ENCODE results near the gene TRIM3. TPM values are rescaled to one million over a fixed set of nuclear protein-coding genes. Genes with fewer than 3 reads are reported as not detected.

Gene TRIM3
- total RNA-seq, 4 donors from 2014 or later: 15.3 to 20.0 (median 16.5) TPM

DNA sequence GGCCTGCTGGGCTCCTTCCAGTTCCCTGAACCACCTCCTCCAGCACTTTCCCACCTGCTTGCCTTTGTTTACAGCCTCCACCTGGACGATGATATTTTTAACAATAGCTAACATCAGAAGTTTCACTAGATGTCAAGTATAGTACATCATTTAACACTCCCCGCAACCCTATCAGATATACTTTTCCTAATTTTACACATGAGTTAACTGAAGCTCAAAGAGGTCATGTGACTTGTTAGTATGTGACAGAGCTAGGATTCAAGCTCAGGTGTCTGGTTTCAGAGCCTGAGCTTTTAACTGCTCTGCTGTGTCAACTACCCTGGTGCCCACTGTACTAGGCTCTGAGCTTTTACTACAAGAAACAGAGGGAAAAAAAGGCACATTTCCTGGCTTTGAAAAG is 18.7 kb downstream of the TRIM3 start:
- intact Hi-C loops (cut with DNase I; ENCODE audit: low total_unique reads): no loop called here
- H3K9me3 ChIP-seq: no peaks in the 10 kb centered on the region
- peak; percentile 76 to 83 for ATAC-seq
- TF ChIP-seq POLR2A (IDR thresholded peaks at IDR 0.05): no peak
- TF ChIP-seq, protein P1, sequence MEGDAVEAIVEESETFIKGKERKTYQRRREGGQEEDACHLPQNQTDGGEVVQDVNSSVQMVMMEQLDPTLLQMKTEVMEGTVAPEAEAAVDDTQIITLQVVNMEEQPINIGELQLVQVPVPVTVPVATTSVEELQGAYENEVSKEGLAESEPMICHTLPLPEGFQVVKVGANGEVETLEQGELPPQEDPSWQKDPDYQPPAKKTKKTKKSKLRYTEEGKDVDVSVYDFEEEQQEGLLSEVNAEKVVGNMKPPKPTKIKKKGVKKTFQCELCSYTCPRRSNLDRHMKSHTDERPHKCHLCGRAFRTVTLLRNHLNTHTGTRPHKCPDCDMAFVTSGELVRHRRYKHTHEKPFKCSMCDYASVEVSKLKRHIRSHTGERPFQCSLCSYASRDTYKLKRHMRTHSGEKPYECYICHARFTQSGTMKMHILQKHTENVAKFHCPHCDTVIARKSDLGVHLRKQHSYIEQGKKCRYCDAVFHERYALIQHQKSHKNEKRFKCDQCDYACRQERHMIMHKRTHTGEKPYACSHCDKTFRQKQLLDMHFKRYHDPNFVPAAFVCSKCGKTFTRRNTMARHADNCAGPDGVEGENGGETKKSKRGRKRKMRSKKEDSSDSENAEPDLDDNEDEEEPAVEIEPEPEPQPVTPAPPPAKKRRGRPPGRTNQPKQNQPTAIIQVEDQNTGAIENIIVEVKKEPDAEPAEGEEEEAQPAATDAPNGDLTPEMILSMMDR (IDR thresholded peaks at IDR 0.05 in 4 of 5, conservative IDR thresholded peaks at IDR 0.05 in 1 of 5): no peak
- in situ Hi-C loops (cut with MboI; ENCODE audit: low sequenced_read_pairs in 4 of 4): no loop called here
- no peaks in the 10 kb centered on the region for H3K27me3 ChIP-seq
- no peak overlapping the region for H3K4me3 ChIP-seq
- peaks cover 0 to 70% of the 10 kb centered on the region in 2 donors for H3K36me3 ChIP-seq
- H3K27ac ChIP-seq: peak overlapping the region in 3 of 4 donors; percentile 8 to 43 (median 30)
- DNase-seq: no peak
- peaks cover 0 to 2% of the 10 kb centered on the region in 2 donors for H3K4me1 ChIP-seq

DNA sequence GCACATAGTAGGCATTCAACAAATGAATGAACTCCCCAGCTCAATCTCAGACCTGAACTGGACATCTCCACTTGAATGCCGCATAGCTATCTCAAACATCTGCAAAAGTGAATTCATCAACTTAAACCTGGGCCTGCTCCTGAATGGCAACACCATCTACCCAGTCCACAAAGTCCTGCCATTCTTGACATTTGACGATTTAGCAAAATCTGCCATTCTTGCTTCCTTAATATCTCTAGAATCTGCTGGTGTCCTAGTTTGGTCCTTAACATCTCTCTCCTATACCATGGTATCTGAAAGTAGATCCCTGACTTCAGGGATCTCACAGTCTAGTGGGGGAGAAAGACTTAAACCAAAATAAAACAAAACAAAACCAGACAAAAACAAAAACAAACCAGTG is 20.6 kb downstream of the TRIM3 start:
- H3K9me3 ChIP-seq: no peaks in the 10 kb centered on the region
- TF ChIP-seq, protein P1 (IDR thresholded peaks at IDR 0.05 in 4 of 5, conservative IDR thresholded peaks at IDR 0.05 in 1 of 5): no peak
- no peak for TF ChIP-seq POLR2A (IDR thresholded peaks at IDR 0.05)
- in situ Hi-C loops (cut with MboI; ENCODE audit: low sequenced_read_pairs in 4 of 4) (no loop called here), intact Hi-C loops (cut with DNase I; ENCODE audit: low total_unique reads) (no loop called here)
- H3K4me1 ChIP-seq: peaks cover 0 to 2% of the 10 kb centered on the region in 2 donors
- no peak overlapping the region for H3K4me3 ChIP-seq
- ATAC-seq (no peak), DNase-seq (no peak)
- H3K27ac ChIP-seq: no peak overlapping the region
- peaks cover 0 to 84% of the 10 kb centered on the region in 2 donors for H3K36me3 ChIP-seq
- H3K27me3 ChIP-seq: no peaks in the 10 kb centered on the region

DNA sequence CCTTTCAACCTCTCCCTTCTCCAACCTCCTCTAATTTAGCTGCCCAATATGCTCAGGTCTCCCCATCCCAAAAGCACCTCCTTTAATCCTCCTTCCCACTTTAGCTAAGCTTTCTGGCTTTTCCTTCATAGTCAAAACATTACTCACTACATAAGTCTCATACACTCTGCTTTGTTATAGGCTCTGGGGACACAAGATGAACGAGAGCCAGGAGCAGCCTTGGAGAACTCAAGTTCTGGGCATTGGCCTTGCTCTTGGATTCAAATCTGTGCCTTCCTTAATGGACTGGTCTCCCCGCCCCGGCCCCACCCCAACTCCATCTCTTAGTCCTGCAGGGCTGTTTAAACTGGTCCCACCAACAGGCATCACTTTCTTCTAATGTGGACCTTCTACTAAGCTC is 21.5 kb downstream of the TRIM3 start:
- H3K27ac ChIP-seq: no peak overlapping the region
- no peak for TF ChIP-seq POLR2A (IDR thresholded peaks at IDR 0.05)
- TF ChIP-seq, protein P1 (IDR thresholded peaks at IDR 0.05 in 4 of 5, conservative IDR thresholded peaks at IDR 0.05 in 1 of 5): no peak
- peaks cover 0 to 80% of the 10 kb centered on the region in 2 donors for H3K36me3 ChIP-seq
- intact Hi-C loops (cut with DNase I; ENCODE audit: low total_unique reads) (no loop called here), in situ Hi-C loops (cut with MboI; ENCODE audit: low sequenced_read_pairs in 4 of 4) (no loop called here)
- no peak overlapping the region for H3K4me3 ChIP-seq
- ATAC-seq (no peak), DNase-seq (no peak)
- no peaks in the 10 kb centered on the region for H3K9me3 ChIP-seq
- H3K4me1 ChIP-seq: peaks cover 0 to 2% of the 10 kb centered on the region in 2 donors
- no peaks in the 10 kb centered on the region for H3K27me3 ChIP-seq

DNA sequence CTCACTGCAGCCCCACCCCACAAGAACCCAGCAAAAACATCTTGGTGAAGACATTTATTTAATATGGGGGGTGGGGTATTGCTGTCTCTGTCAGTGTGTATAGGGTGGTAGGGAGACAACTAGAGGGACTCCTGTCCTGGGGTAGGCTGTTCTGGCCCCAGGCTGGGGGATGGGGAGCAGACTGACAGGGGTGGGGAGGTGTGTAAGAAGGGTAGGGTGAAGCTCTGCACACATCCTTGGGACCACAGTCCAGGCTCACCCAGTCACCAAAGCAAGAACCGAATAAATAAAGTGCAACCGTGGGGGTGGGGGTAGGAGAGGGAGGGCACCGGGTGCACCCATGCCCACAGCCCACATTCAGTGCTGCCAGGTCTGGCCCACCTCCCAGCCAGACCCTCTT is 25.2 kb downstream of the TRIM3 start:
- ATAC-seq (no peak), DNase-seq (no peak)
- Histone ChIP-seq H3K9me3 (no peaks in the 10 kb centered on the region), H3K36me3 (peaks cover 0 to 56% of the 10 kb centered on the region in 2 donors), H3K27me3 (no peaks in the 10 kb centered on the region), H3K4me3 (no peak overlapping the region), H3K4me1 (no peaks in the 10 kb centered on the region), H3K27ac (no peak overlapping the region)
- intact Hi-C loops (cut with DNase I; ENCODE audit: low total_unique reads) (no loop called here), in situ Hi-C loops (cut with MboI; ENCODE audit: low sequenced_read_pairs in 4 of 4) (loop anchor here in 1 of 4 donors (10.0 kb wide), 1 partner anchor 74 kb away; no protein-coding TSS in a partner anchor)
- TF ChIP-seq, protein P1 (IDR thresholded peaks at IDR 0.05 in 4 of 5, conservative IDR thresholded peaks at IDR 0.05 in 1 of 5): no peak
- TF ChIP-seq POLR2A (IDR thresholded peaks at IDR 0.05): no peak
